ENCODE data around the gene KIF5A. TPM values are rescaled to one million over a fixed set of nuclear protein-coding genes. Genes with fewer than 3 reads are reported as not detected.

The KIF5A gene
- total and polyA plus RNA-seq, 2 of the 13 experiments (the other 11 are each of a cell fraction or from before 2014, with no cell fraction given) = 1.6 to 11.9 TPM

DNA sequence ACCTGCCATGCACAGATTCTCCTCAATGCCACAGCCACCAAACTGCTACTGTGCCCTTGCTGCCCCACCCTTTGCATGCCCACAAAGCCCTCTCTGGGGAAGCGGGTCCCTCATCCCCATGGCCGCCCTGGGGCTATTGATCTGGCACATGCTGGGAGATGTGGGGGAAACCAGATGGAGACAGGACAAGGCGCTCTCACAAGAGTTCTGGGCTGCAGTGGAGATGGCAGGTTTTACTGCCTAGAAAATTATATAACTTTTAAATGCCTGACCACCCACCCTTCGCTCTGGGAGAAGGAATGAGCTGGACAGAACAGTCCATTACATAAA lies 30.6 kb downstream of the KIF5A start (continued):
- TF ChIP-seq MTF1 (CRISPR knock-in tag; IDR thresholded peaks at IDR 0.05) (no peak), KDM5B (CRISPR knock-in tag; IDR thresholded peaks at IDR 0.05; ENCODE audit: borderline replicate concordance) (peak; percentile 46; the same call in 1 of the 2 replicates), SMAD9 (CRISPR knock-in tag; IDR thresholded peaks at IDR 0.05) (no peak), ZNF883 (CRISPR knock-in tag; IDR thresholded peaks at IDR 0.05; ENCODE audit: not compliant biosample characterization) (peak; percentile 21), SNAPC2 (CRISPR knock-in tag; IDR thresholded peaks at IDR 0.05) (no peak), TOPORS (CRISPR knock-in tag; IDR thresholded peaks at IDR 0.05) (no peak), PAF1 (CRISPR knock-in tag; IDR thresholded peaks at IDR 0.05) (no peak), ZNF564 (CRISPR knock-in tag; IDR thresholded peaks at IDR 0.05) (no peak), ZNF282 (IDR thresholded peaks at IDR 0.05; ENCODE audit: partially characterized antibody) (no peak), YEATS4 (CRISPR knock-in tag; IDR thresholded peaks at IDR 0.05; ENCODE audit: borderline replicate concordance) (no peak), ZNF891 (CRISPR knock-in tag; IDR thresholded peaks at IDR 0.05) (no peak), ZBTB8A (CRISPR knock-in tag; IDR thresholded peaks at IDR 0.05; ENCODE audit: borderline replicate concordance, low read depth) (no peak), ZNF552 (CRISPR knock-in tag; IDR thresholded peaks at IDR 0.05; ENCODE audit: borderline replicate concordance) (no peak), GTF3A (CRISPR knock-in tag; conservative IDR thresholded peaks at IDR 0.05) (no peak), MTF2 (CRISPR knock-in tag; IDR thresholded peaks at IDR 0.05; ENCODE audit: borderline replicate concordance) (no peak), ZNF713 (CRISPR knock-in tag; IDR thresholded peaks at IDR 0.05) (no peak), ZNF816 (CRISPR knock-in tag; IDR thresholded peaks at IDR 0.05; ENCODE audit: borderline replicate concordance) (no peak), ZNF761 (CRISPR knock-in tag; conservative IDR thresholded peaks at IDR 0.05) (no peak; the same call in 1 of the 2 replicates), ZNF224 (CRISPR knock-in tag; IDR thresholded peaks at IDR 0.05) (no peak), ATF7-NPFF (CRISPR knock-in tag; IDR thresholded peaks at IDR 0.05; ENCODE audit: low read depth) (no peak), SNAI1 (CRISPR knock-in tag; IDR thresholded peaks at IDR 0.05; ENCODE audit: borderline replicate concordance) (no peak), ZC3H4 (CRISPR knock-in tag; IDR thresholded peaks at IDR 0.05; ENCODE audit: borderline replicate concordance) (peak; percentile 23; the same call in 1 of the 2 replicates), ZNF30 (CRISPR knock-in tag; IDR thresholded peaks at IDR 0.05) (no peak), ATM (IDR thresholded peaks at IDR 0.05; ENCODE audit: borderline replicate concordance) (no peak), LCORL (IDR thresholded peaks at IDR 0.05) (no peak), LCORL (CRISPR knock-in tag; IDR thresholded peaks at IDR 0.05) (no peak)
- TF ChIP-seq, protein P1, sequence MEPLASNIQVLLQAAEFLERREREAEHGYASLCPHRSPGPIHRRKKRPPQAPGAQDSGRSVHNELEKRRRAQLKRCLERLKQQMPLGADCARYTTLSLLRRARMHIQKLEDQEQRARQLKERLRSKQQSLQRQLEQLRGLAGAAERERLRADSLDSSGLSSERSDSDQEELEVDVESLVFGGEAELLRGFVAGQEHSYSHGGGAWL (CRISPR knock-in tag; IDR thresholded peaks at IDR 0.05) = no peak
- TF ChIP-seq, protein P2, sequence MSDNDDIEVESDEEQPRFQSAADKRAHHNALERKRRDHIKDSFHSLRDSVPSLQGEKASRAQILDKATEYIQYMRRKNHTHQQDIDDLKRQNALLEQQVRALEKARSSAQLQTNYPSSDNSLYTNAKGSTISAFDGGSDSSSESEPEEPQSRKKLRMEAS (IDR thresholded peaks at IDR 0.05) = peak; percentile 30; the same call in 1 of the 2 replicates
- TF ChIP-seq, protein P3, sequence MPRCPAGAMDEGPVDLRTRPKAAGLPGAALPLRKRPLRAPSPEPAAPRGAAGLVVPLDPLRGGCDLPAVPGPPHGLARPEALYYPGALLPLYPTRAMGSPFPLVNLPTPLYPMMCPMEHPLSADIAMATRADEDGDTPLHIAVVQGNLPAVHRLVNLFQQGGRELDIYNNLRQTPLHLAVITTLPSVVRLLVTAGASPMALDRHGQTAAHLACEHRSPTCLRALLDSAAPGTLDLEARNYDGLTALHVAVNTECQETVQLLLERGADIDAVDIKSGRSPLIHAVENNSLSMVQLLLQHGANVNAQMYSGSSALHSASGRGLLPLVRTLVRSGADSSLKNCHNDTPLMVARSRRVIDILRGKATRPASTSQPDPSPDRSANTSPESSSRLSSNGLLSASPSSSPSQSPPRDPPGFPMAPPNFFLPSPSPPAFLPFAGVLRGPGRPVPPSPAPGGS (CRISPR knock-in tag; IDR thresholded peaks at IDR 0.05) = no peak
- TF ChIP-seq, protein P4, sequence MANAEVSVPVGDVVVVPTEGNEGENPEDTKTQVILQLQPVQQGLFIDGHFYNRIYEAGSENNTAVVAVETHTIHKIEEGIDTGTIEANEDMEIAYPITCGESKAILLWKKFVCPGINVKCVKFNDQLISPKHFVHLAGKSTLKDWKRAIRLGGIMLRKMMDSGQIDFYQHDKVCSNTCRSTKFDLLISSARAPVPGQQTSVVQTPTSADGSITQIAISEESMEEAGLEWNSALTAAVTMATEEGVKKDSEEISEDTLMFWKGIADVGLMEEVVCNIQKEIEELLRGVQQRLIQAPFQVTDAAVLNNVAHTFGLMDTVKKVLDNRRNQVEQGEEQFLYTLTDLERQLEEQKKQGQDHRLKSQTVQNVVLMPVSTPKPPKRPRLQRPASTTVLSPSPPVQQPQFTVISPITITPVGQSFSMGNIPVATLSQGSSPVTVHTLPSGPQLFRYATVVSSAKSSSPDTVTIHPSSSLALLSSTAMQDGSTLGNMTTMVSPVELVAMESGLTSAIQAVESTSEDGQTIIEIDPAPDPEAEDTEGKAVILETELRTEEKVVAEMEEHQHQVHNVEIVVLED (CRISPR knock-in tag; IDR thresholded peaks at IDR 0.05; ENCODE audit: borderline replicate concordance) = no peak
